ENCODE results near the gene CADPS2. TPM values are rescaled to one million over a fixed set of nuclear protein-coding genes. Genes with fewer than 3 reads are reported as not detected.

CADPS2 gene
- total and polyA plus RNA-seq, 8 donors, result 7.0 to 57.8 (median 29.7) TPM

DNA sequence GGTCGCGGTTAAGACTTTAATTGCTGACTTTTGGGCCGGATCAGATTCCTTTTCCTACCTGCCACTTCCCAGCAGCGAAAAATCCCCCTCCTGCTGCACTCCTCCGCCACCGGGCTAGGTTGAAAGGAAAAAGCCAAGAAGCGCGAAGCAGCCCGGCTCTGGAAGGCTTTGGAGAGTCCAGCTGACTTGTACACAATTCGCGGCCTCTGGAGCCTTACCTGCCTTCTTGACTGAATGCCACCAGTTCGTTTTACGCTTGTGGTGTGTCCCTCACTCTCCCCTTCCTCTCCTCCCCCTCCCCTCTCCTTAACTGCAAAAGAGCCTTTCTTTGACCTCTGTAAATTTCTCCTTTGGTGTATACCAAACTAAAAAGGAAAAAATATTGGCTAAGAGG is 579.0 kb downstream of the CADPS2 start:
- intact Hi-C loops (cut with DNase I; ENCODE audit: low total_unique reads), result no loop called here
- H3K36me3 ChIP-seq, result no peaks in the 10 kb centered on the region
- H3K9me3 ChIP-seq, result peaks cover 0 to 9% (median 4%) of the 10 kb centered on the region in 4 donors

GRCh38 chr7:122306320-122307227 is 579.7 kb downstream of the CADPS2 start:
- WGBS, 5 donors, result 9 to 17% (median 14%) methylated on average over 37 of the region's 37 CpGs

More for the DNA sequence above, 579.0 kb downstream of the CADPS2 start:
- no peak overlapping the region for H3K27ac ChIP-seq
- DNase-seq, result no peak
- 12 to 23% (median 19%) methylated on average over 13 of the region's 13 CpGs for WGBS, 5 donors
- no peak for TF ChIP-seq POLR2A (IDR thresholded peaks at IDR 0.05)
- TF ChIP-seq POLR2AphosphoS5 (IDR thresholded peaks at IDR 0.05), result no peak
- no peak for TF ChIP-seq EP300 (IDR thresholded peaks at IDR 0.05)
- TF ChIP-seq CTCF (IDR thresholded peaks at IDR 0.05), result no peak
- H3K27me3 ChIP-seq, result peaks cover 48 to 100% (median 98%) of the 10 kb centered on the region in 3 donors
- H3K4me1 ChIP-seq, result peaks cover 27 to 66% (median 52%) of the 10 kb centered on the region in 4 donors
- H3K4me3 ChIP-seq, result no peak overlapping the region

GRCh38 chr7:122305475-122306319 is 580.6 kb downstream of the CADPS2 start:
- H3K9me3 ChIP-seq, result peaks cover 0 to 14% (median 5%) of the 10 kb centered on the region in 4 donors
- peak overlapping the region; percentile 12 to 49 (median 22) for H3K4me3 ChIP-seq
- 2 to 5% (median 4%) methylated on average over 34 to 65 of the region's 65 CpGs for WGBS, 5 donors
- H3K27me3 ChIP-seq, result peaks cover 52 to 100% (median 96%) of the 10 kb centered on the region in 3 donors
- TF ChIP-seq POLR2AphosphoS5 (IDR thresholded peaks at IDR 0.05) (no peak), EP300 (IDR thresholded peaks at IDR 0.05) (no peak), POLR2A (IDR thresholded peaks at IDR 0.05) (no peak), CTCF (IDR thresholded peaks at IDR 0.05) (no peak)
- DNase-seq, result peak in 1 of 2 donors; percentile 49
- H3K4me1 ChIP-seq, result peaks cover 22 to 58% (median 45%) of the 10 kb centered on the region in 4 donors
- no peak overlapping the region for H3K27ac ChIP-seq
- intact Hi-C loops (cut with DNase I; ENCODE audit: low total_unique reads), result no loop called here
- H3K36me3 ChIP-seq, result no peaks in the 10 kb centered on the region

More at GRCh38 chr7:122306320-122307227, 579.7 kb downstream of the CADPS2 start:
- Histone ChIP-seq H3K4me3 (peak overlapping the region in 2 of 4 donors; percentile 28 to 49), H3K4me1 (peaks cover 24 to 63% (median 49%) of the 10 kb centered on the region in 4 donors), H3K36me3 (no peaks in the 10 kb centered on the region), H3K9me3 (peaks cover 0 to 14% (median 5%) of the 10 kb centered on the region in 4 donors), H3K27ac (no peak overlapping the region), H3K27me3 (peaks cover 53 to 100% (median 98%) of the 10 kb centered on the region in 3 donors)
- DNase-seq, result peak in 1 of 2 donors; percentile 12
- intact Hi-C loops (cut with DNase I; ENCODE audit: low total_unique reads), result no loop called here
- TF ChIP-seq POLR2AphosphoS5 (IDR thresholded peaks at IDR 0.05) (no peak), CTCF (IDR thresholded peaks at IDR 0.05) (no peak), EP300 (IDR thresholded peaks at IDR 0.05) (no peak)

- H3K36me3 ChIP-seq, result no peaks in the 10 kb centered on the region
- peaks cover 0 to 14% (median 6%) of the 10 kb centered on the region in 4 donors for H3K9me3 ChIP-seq
- WGBS, 5 donors, result 2 to 8% (median 3%) methylated on average over 23 to 24 of the region's 24 CpGs
- H3K27ac ChIP-seq, result no peak overlapping the region
- peaks cover 19 to 58% (median 44%) of the 10 kb centered on the region in 4 donors for H3K4me1 ChIP-seq
- TF ChIP-seq EP300 (IDR thresholded peaks at IDR 0.05), result no peak
- no peak for TF ChIP-seq POLR2A (IDR thresholded peaks at IDR 0.05)
- TF ChIP-seq CTCF (IDR thresholded peaks at IDR 0.05), result no peak
- no peak for TF ChIP-seq POLR2AphosphoS5 (IDR thresholded peaks at IDR 0.05)
- no peak for DNase-seq
- intact Hi-C loops (cut with DNase I; ENCODE audit: low total_unique reads), result no loop called here
- peak overlapping the region; percentile 1 to 49 (median 20) for H3K4me3 ChIP-seq
- H3K27me3 ChIP-seq, result peaks cover 53 to 100% (median 96%) of the 10 kb centered on the region in 3 donors
Observed at GRCh38 chr7:122304996-122305421, 581.3 kb downstream of the CADPS2 start.
